HG03460 (cell line): Measurements from ENCODE around the gene PAX2.

ENCODE experiments used
- ATAC-seq: cut with Tn5 transposase; IDR thresholded peaks from one replicate; pipeline ENCODE4 v1.9.1; 2021; ENCODE audit not compliant: unreplicated experiment

The PAX2 gene

GRCh38 chr10:100738055-100738827, 7.1 kb upstream of the PAX2 start:
- ATAC-seq = no peak

GRCh38 chr10:100739517-100740368, 5.6 kb upstream of the PAX2 start:
- ATAC-seq = no peak

GRCh38 chr10:100740476-100741377, 4.7 kb upstream of the PAX2 start:
- ATAC-seq = no peak

- ATAC-seq = no peak
Observed at GRCh38 chr10:100741378-100742075, 3.9 kb upstream of the PAX2 start.

- no peak for ATAC-seq
Observed at GRCh38 chr10:100742076-100742771, 3.2 kb upstream of the PAX2 start.

- ATAC-seq = no peak
Observed at GRCh38 chr10:100742936-100743335, 2.4 kb upstream of the PAX2 start.

GRCh38 chr10:100743626-100744135, 1.7 kb upstream of the PAX2 start:
- ATAC-seq = no peak

GRCh38 chr10:100744136-100744986, 1.0 kb upstream of the PAX2 start:
- ATAC-seq = no peak

GRCh38 chr10:100745882-100746783, 751 bp downstream of the PAX2 start:
- no peak for ATAC-seq

GRCh38 chr10:100746784-100747455, 1.5 kb downstream of the PAX2 start:
- ATAC-seq = no peak

- ATAC-seq = no peak
Observed at GRCh38 chr10:100747456-100748230, 2.3 kb downstream of the PAX2 start.

- no peak for ATAC-seq
Observed at GRCh38 chr10:100748231-100749058, 3.1 kb downstream of the PAX2 start.

GRCh38 chr10:100749059-100749308, 3.6 kb downstream of the PAX2 start:
- no peak for ATAC-seq

GRCh38 chr10:100749309-100750217, 4.2 kb downstream of the PAX2 start:
- no peak for ATAC-seq
